Stimulated activated naive CD4-positive, alpha-beta T cell treated with Interleukin-2 at 50 U/mL for 16 hours (primary cell): Measurements from ENCODE around the gene ABCA1.

Source experiments
- DNase-seq: peaks from one replicate; lab custom pipeline; 2025; lab: John Stamatoyannopoulos, UW

Gene ABCA1

GRCh38 chr9:104841601-104842141 lies 86.3 kb downstream of the ABCA1 start:
- no peak for DNase-seq

- no peak for DNase-seq
Observed at GRCh38 chr9:104838958-104839357, 89.0 kb downstream of the ABCA1 start.

GRCh38 chr9:104836767-104837166 lies 91.2 kb downstream of the ABCA1 start:
- DNase-seq: no peak

GRCh38 chr9:104836235-104836634 lies 91.7 kb downstream of the ABCA1 start:
- no peak for DNase-seq

GRCh38 chr9:104835161-104835560 lies 92.8 kb downstream of the ABCA1 start:
- no peak for DNase-seq

- no peak for DNase-seq
Observed at GRCh38 chr9:104833696-104834095, 94.3 kb downstream of the ABCA1 start.

GRCh38 chr9:104831681-104832080 lies 96.3 kb downstream of the ABCA1 start:
- DNase-seq: no peak

- DNase-seq: no peak
Observed at GRCh38 chr9:104826911-104827310, 101.0 kb downstream of the ABCA1 start.

GRCh38 chr9:104826079-104826775 lies 101.7 kb downstream of the ABCA1 start:
- no peak for DNase-seq

- DNase-seq: no peak
Observed at GRCh38 chr9:104820336-104820735, 107.6 kb downstream of the ABCA1 start.

- DNase-seq: no peak
Observed at GRCh38 chr9:104819033-104819432, 108.9 kb downstream of the ABCA1 start.

- no peak for DNase-seq
Observed at GRCh38 chr9:104817437-104817836, 110.5 kb downstream of the ABCA1 start.

- DNase-seq: no peak
Observed at GRCh38 chr9:104815851-104816565, 111.9 kb downstream of the ABCA1 start.

- DNase-seq: no peak
Observed at GRCh38 chr9:104810421-104811339, 117.3 kb downstream of the ABCA1 start.

- no peak for DNase-seq
Observed at GRCh38 chr9:104808035-104808614, 119.8 kb downstream of the ABCA1 start.

GRCh38 chr9:104805441-104805840 lies 122.5 kb downstream of the ABCA1 start:
- DNase-seq: no peak

- DNase-seq: no peak
Observed at GRCh38 chr9:104802906-104803305, 125.0 kb downstream of the ABCA1 start.

- no peak for DNase-seq
Observed at GRCh38 chr9:104802110-104802509, 125.8 kb downstream of the ABCA1 start.

GRCh38 chr9:104800068-104800785 lies 127.7 kb downstream of the ABCA1 start:
- DNase-seq: no peak

- no peak for DNase-seq
Observed at GRCh38 chr9:104798209-104798995, 129.6 kb downstream of the ABCA1 start.
